K562 (cell line): ENCODE results near the gene TIMM9. TPM values are rescaled to one million over a fixed set of nuclear protein-coding genes. Genes with fewer than 3 reads are reported as not detected.
A peak's percentile ranks its signal among the peaks of the same experiment; 100 is the strongest.

Experiments used
- ATAC-seq: fragments of 200-7000 bp; cut with Tn5 transposase; 3 replicates; pipeline ENCODE4 v1.9.1; 2020; ENCODE audit warnings: moderate library complexity
- BruUV-seq: library from RNA; stranded (reverse); fragments of 400-500 nt; replicated peaks from 2 replicates; lab custom pipeline; 2021; lab: Mats Ljungman, UMichigan
- CTCF ChIA-PET: fragments of 300-600 bp; formaldehyde crosslinking; extraction: SDS; loops from one replicate; lab custom pipeline; 2021; ENCODE audit warnings: low intra/inter-chr PET ratio; lab: Yijun Ruan, JAX
- POLR2A ChIA-PET: fragments of 300-600, 350-650 bp; sonication (Branson Sonifier 250); formaldehyde crosslinking; extraction: SDS; loops from one replicate; lab custom pipeline; 2021; ENCODE audit warnings: antibody characterized with exemption, inconsistent platforms; lab: Yijun Ruan, JAX
- DNase-seq, 4 experiments: peaks; one replicate each; pipeline versions ENCODE4 v3.0.0 to v3.0.0-alpha.2; 2011 to 2018; ENCODE audit warnings: low spot score in 3 of 4, mixed read lengths in 3 of 4; ENCODE audit errors: extremely low read depth in 1 of 4
- FAIRE-seq: peaks from 2 replicates; lab custom pipeline; 2011; peaks lifted over from hg19 to GRCh38; lab: Jason Lieb, UNC
- H2AFZ ChIP-seq: 2 replicates; pipeline ENCODE4 v1.6.0; 2011; ENCODE audit warnings: low read depth, low read length, control low read depth, inconsistent platforms
- H3K27ac ChIP-seq: fragments of 200-600 bp; 3 replicates; pipeline ENCODE4 v1.8.0; 2011; ENCODE audit warnings: low read depth, mild to moderate bottlenecking, control low read depth, inconsistent platforms, low read length, moderate library complexity, mixed read lengths; ENCODE audit errors: extremely low read depth
- H3K27me3 ChIP-seq, 2 experiments: fragments of 300-600 bp in 1 of 2; 2 replicates in 1 of 2; 3 replicates in 1 of 2; pipeline versions ENCODE4 v1.6.0 to v1.8.0; 2011; ENCODE audit warnings: inconsistent platforms in 2 of 2, low read length in 2 of 2, mild to moderate bottlenecking in 1 of 2, mixed read lengths in 1 of 2, moderate library complexity in 1 of 2; ENCODE audit not compliant: control insufficient read depth in 2 of 2, insufficient read depth in 2 of 2
- H3K36me3 ChIP-seq: fragments of 300-600 bp; 3 replicates; pipeline ENCODE4 v1.8.0; 2011; ENCODE audit warnings: mild to moderate bottlenecking, low read length, inconsistent platforms; ENCODE audit not compliant: control insufficient read depth, insufficient read depth
- H3K4me1 ChIP-seq, 2 experiments: fragments of 200-600 bp in 1 of 2; replicated peaks in 1 of 2; 2 replicates in 1 of 2; 3 replicates in 1 of 2; pipeline versions ENCODE4 v1.5.1 to v1.8.0; 2011; ENCODE audit warnings: inconsistent platforms in 2 of 2, low read length in 2 of 2, mild to moderate bottlenecking in 1 of 2, mixed read lengths in 1 of 2, moderate library complexity in 1 of 2; ENCODE audit not compliant: control insufficient read depth in 2 of 2, insufficient read depth in 2 of 2
- H3K4me2 ChIP-seq: 2 replicates; pipeline ENCODE4 v1.6.1; 2011; ENCODE audit warnings: low read length, control low read depth, inconsistent platforms, mixed read lengths; ENCODE audit not compliant: insufficient read depth
- H3K4me3 ChIP-seq: fragments of 200-600 bp; sonication (generic), shearing (Covaris generic); 2 replicates; pipeline ENCODE4 v1.5.1; 2016; ENCODE audit warnings: control low read depth, inconsistent platforms
- H3K79me2 ChIP-seq: fragments of 200-600 bp; 3 replicates; pipeline ENCODE4 v1.8.0; 2011; ENCODE audit warnings: low read length, inconsistent platforms; ENCODE audit not compliant: control insufficient read depth, insufficient read depth
- H3K9ac ChIP-seq, 2 experiments: 2 replicates each; pipeline versions ENCODE4 v1.6.0 to v1.6.1; 2011; ENCODE audit warnings: low read depth in 2 of 2, low read length in 2 of 2, control low read depth in 1 of 2, inconsistent platforms in 1 of 2, mild to moderate bottlenecking in 1 of 2, mixed read lengths in 1 of 2; ENCODE audit not compliant: insufficient read depth in 1 of 2
- H3K9me1 ChIP-seq: one replicate; pipeline ENCODE4 v1.6.0; 2011; ENCODE audit warnings: inconsistent platforms, mild to moderate bottlenecking, low read length, moderate library complexity; ENCODE audit not compliant: control insufficient read depth, insufficient read depth
- H3K9me3 ChIP-seq: replicated peaks from 2 replicates; pipeline ENCODE4 v1.5.1; 2011; ENCODE audit warnings: low read depth, low read length, inconsistent platforms; ENCODE audit not compliant: control insufficient read depth, insufficient read depth
- H4K20me1 ChIP-seq: replicated peaks from 2 replicates; pipeline ENCODE4 v1.6.1; 2011; ENCODE audit warnings: low read length, inconsistent platforms, mixed read lengths; ENCODE audit not compliant: control insufficient read depth, insufficient read depth
- CBX1 ChIP-seq: sonication (generic); IDR thresholded peaks from 2 replicates; pipeline ENCODE4 v1.6.1; 2016; ENCODE audit warnings: antibody characterized with exemption, low read depth, mild to moderate bottlenecking
- CEBPB ChIP-seq: fragments of 450-650 bp; IDR thresholded peaks from 2 replicates; pipeline ENCODE4 v1.6.1; 2016; ENCODE audit warnings: missing genetic modification characterization, missing compliant biosample characterization
- DPF2 ChIP-seq: fragments of 450-650 bp; IDR thresholded peaks from 2 replicates; pipeline ENCODE4 v1.6.1; 2016
- FOSL1 ChIP-seq: fragments of 200-800 bp; sonication (Bioruptor generic); conservative IDR thresholded peaks from 2 replicates; pipeline ENCODE4 v1.6.1; 2016; ENCODE audit warnings: missing genetic modification characterization, missing compliant biosample characterization
- HDAC1 ChIP-seq, 2 experiments: fragments of 450-650 bp; IDR thresholded peaks; 2 replicates each; pipeline ENCODE4 v1.6.1; 2016 to 2017; ENCODE audit warnings: inconsistent platforms in 1 of 2, mild to moderate bottlenecking in 1 of 2, moderate library complexity in 1 of 2
- KDM1A ChIP-seq, 2 experiments: fragments of 450-650 bp; IDR thresholded peaks; 2 replicates each; pipeline ENCODE4 v1.6.1; 2016; ENCODE audit warnings: mild to moderate bottlenecking in 2 of 2
- MIER1 ChIP-seq: fragments of 450-650 bp; IDR thresholded peaks from 2 replicates; pipeline ENCODE4 v1.6.1; 2016; ENCODE audit warnings: antibody characterized with exemption, mild to moderate bottlenecking, low read depth
- POLR2A ChIP-seq: fragments of 450-650 bp; conservative IDR thresholded peaks from 2 replicates; pipeline ENCODE4 v1.6.1; 2016
- POLR3A ChIP-seq: IDR thresholded peaks from 2 replicates; pipeline ENCODE4 v1.6.1; 2011; ENCODE audit warnings: borderline replicate concordance, mild to moderate bottlenecking, moderate library complexity; ENCODE audit not compliant: insufficient read length, insufficient read depth; ENCODE audit errors: extremely low read depth
- SMARCA4 ChIP-seq: fragments of 450-650 bp; IDR thresholded peaks from 2 replicates; pipeline ENCODE4 v1.6.1; 2016
- WGBS: fragments of 100-300 bp; shearing (Covaris generic); methylation state at CpG from one replicate; pipeline ENCODE4 v1.1.6; 2016; ENCODE audit warnings: low coverage, mixed read lengths; ENCODE audit not compliant: insufficient coverage; ENCODE audit errors: missing lambda C conversion rate; 5-methylcytosine and 5-hydroxymethylcytosine counted together
- in situ Hi-C: fragments of 300-500 bp; cut with MboI; formaldehyde crosslinking; loops from 4 replicates; pipeline ENCODE4 v1.15.0; 2018; ENCODE audit warnings: inconsistent platforms, mixed read lengths
- intact Hi-C: fragments of 100-400 bp; cut with micrococcal nuclease; formaldehyde crosslinking; loops from 2 replicates; pipeline ENCODE4 v1.14.2; 2022
- polyA plus RNA-seq, 8 experiments: library from polyadenylated mRNA; depleted of rRNA in 4 of 8; stranded (reverse) in 5 of 8; unstranded in 3 of 8; fragments of >200 nt; fragmentation: Nextera tagmentation in 2 of 8; fragmentation: Illumina TruSeq in 1 of 8; extraction: Ambion mirVana in 2 of 8; extraction: Trizol in 1 of 8; gene quantifications; 2 replicates each; pipeline versions ENCODE4 v1.2.1 to v1.2.3, GENCODE V29; 2011 to 2014; ENCODE audit warnings: inconsistent platforms in 1 of 8, missing spikeins in 1 of 8
- total RNA-seq, 7 experiments: library from RNA; depleted of rRNA in 6 of 7; stranded (reverse); fragments of >200 nt in 6 of 7; fragmentation: Illumina TruSeq in 2 of 7; extraction: Trizol in 2 of 7; gene quantifications; 2 replicates each; pipeline versions ENCODE4 v1.2.1 to v1.2.3, GENCODE V29; 2011 to 2021; ENCODE audit warnings: low replicate concordance in 1 of 7
- TF ChIP-seq, protein P1 (sequence below), 2 experiments: fragments of 450-650 bp; formaldehyde crosslinking in 1 of 2; IDR thresholded peaks; 2 replicates each; pipeline versions ENCODE4 v1.4.0 to v1.6.1; 2014 to 2020; ENCODE audit warnings: mild to moderate bottlenecking in 2 of 2, borderline replicate concordance in 1 of 2, low read depth in 1 of 2
- TF ChIP-seq, protein P2 (sequence below): IDR thresholded peaks from 3 replicates; pipeline ENCODE4 v1.6.1; 2011; ENCODE audit warnings: borderline replicate concordance, mild to moderate bottlenecking, moderate library complexity; ENCODE audit not compliant: insufficient read length; ENCODE audit errors: extremely low read depth

Gene TIMM9
- total and polyA plus RNA-seq, 9 of the 15 experiments (the other 6 are each of a cell fraction or from before 2014, with no cell fraction given) = 28.0 to 101 (median 54.3) TPM

DNA sequence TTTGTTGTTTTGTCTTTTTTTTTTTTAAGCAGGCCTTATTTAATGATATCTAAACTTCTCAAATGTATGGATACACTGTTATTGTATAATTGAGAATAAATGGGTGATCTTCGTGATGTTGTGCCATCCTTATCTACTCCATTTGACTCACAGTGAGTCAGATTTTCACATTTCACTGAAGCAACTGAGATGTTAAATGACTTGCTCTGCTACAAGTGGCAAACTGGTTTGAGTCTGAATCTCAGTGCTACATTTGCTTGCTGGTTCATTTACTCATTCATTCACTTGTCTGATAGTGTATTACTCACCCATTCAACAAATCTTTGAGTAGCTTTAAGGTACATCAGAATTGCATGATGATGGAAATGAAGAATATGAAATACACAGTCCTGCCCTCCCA is 2.8 kb upstream of the TIMM9 start:
- H3K79me2 ChIP-seq = peaks cover 54% of the 10 kb centered on the region
- H4K20me1 ChIP-seq = no peaks in the 10 kb centered on the region
- intact Hi-C loops = no loop called here
- H3K4me3 ChIP-seq = no peak overlapping the region
- POLR2A ChIA-PET = no interaction called here
- peaks cover 43% of the 10 kb centered on the region; the same call in 2 of the 3 replicates for H3K36me3 ChIP-seq
- no peak overlapping the region for H2AFZ ChIP-seq
- no peaks in the 10 kb centered on the region for H3K9me3 ChIP-seq
- ATAC-seq = no peak; the same call in 2 of the 3 replicates
- 0% methylated on average over 1 of the region's 1 CpG for WGBS
- no peaks in the 10 kb centered on the region for H3K27me3 ChIP-seq
- TF ChIP-seq POLR3A = no peak
- peak; percentile 84 for TF ChIP-seq FOSL1 (tag)
- TF ChIP-seq, protein P1, sequence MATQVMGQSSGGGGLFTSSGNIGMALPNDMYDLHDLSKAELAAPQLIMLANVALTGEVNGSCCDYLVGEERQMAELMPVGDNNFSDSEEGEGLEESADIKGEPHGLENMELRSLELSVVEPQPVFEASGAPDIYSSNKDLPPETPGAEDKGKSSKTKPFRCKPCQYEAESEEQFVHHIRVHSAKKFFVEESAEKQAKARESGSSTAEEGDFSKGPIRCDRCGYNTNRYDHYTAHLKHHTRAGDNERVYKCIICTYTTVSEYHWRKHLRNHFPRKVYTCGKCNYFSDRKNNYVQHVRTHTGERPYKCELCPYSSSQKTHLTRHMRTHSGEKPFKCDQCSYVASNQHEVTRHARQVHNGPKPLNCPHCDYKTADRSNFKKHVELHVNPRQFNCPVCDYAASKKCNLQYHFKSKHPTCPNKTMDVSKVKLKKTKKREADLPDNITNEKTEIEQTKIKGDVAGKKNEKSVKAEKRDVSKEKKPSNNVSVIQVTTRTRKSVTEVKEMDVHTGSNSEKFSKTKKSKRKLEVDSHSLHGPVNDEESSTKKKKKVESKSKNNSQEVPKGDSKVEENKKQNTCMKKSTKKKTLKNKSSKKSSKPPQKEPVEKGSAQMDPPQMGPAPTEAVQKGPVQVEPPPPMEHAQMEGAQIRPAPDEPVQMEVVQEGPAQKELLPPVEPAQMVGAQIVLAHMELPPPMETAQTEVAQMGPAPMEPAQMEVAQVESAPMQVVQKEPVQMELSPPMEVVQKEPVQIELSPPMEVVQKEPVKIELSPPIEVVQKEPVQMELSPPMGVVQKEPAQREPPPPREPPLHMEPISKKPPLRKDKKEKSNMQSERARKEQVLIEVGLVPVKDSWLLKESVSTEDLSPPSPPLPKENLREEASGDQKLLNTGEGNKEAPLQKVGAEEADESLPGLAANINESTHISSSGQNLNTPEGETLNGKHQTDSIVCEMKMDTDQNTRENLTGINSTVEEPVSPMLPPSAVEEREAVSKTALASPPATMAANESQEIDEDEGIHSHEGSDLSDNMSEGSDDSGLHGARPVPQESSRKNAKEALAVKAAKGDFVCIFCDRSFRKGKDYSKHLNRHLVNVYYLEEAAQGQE (IDR thresholded peaks at IDR 0.05; ENCODE audit: borderline replicate concordance) = 0 out of 2 replicates have a peak, but pooled peaks have one; percentile 5
- TF ChIP-seq, protein P1 (CRISPR knock-in tag; IDR thresholded peaks at IDR 0.05; ENCODE audit: low read depth) = no peak
- no peak for TF ChIP-seq POLR2A
- TF ChIP-seq SMARCA4 = peak; percentile 57
- TF ChIP-seq MIER1 = no peak
- peak; percentile 32 to 64; a peak in 1 of 4 replicates for TF ChIP-seq KDM1A (IDR thresholded peaks at IDR 0.05)
- no peak for TF ChIP-seq CBX1
- TF ChIP-seq, protein P2, sequence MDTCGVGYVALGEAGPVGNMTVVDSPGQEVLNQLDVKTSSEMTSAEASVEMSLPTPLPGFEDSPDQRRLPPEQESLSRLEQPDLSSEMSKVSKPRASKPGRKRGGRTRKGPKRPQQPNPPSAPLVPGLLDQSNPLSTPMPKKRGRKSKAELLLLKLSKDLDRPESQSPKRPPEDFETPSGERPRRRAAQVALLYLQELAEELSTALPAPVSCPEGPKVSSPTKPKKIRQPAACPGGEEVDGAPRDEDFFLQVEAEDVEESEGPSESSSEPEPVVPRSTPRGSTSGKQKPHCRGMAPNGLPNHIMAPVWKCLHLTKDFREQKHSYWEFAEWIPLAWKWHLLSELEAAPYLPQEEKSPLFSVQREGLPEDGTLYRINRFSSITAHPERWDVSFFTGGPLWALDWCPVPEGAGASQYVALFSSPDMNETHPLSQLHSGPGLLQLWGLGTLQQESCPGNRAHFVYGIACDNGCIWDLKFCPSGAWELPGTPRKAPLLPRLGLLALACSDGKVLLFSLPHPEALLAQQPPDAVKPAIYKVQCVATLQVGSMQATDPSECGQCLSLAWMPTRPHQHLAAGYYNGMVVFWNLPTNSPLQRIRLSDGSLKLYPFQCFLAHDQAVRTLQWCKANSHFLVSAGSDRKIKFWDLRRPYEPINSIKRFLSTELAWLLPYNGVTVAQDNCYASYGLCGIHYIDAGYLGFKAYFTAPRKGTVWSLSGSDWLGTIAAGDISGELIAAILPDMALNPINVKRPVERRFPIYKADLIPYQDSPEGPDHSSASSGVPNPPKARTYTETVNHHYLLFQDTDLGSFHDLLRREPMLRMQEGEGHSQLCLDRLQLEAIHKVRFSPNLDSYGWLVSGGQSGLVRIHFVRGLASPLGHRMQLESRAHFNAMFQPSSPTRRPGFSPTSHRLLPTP = no peak
- TF ChIP-seq CEBPB (tag) = 0 out of 2 replicates have a peak, but pooled peaks have one; percentile 14
- TF ChIP-seq DPF2 = peak; percentile 49; the same call in 1 of the 2 replicates
- TF ChIP-seq HDAC1 (IDR thresholded peaks at IDR 0.05) = 0 out of 4 replicates have a peak, but pooled peaks of 1 of the 2 experiments have one; percentile 25
- TF ChIP-seq, all 486 proteins: peak for 7
- in situ Hi-C loops = no loop called here
- no TSS peak for BruUV-seq
- Histone ChIP-seq H3K27ac (no peak overlapping the region), H3K9me1 (no peaks in the 10 kb centered on the region), H3K9ac (peak overlapping the region in 1 of 2 experiments; percentile 99; a peak in 2 of 4 replicates), H3K4me2 (peak overlapping the region; percentile 58), H3K4me1 (peaks cover 0 to 7% of the 10 kb centered on the region in 2 experiments; a peak in 3 of 5 replicates)
- peak; percentile 40 for FAIRE-seq
- CTCF ChIA-PET = no interaction called here
- DNase-seq = peak in 1 of 4 experiments; percentile 30
